Hindlimb muscle (tissue), 1 donor: ENCODE results near the gene UBE2I. TPM values are rescaled to one million over a fixed set of nuclear protein-coding genes. Genes with fewer than 3 reads are reported as not detected.
"Not testable (repeated sequence)": the region's sequence is repeated elsewhere in the genome, so short reads cannot be mapped to it uniquely, and the experiment has no call there.

ENCODE experiments used
- DNase-seq: peaks from one replicate; pipeline ENCODE4 v3.0.0-alpha.2; 2013
- polyA plus RNA-seq: library from polyadenylated mRNA; unstranded; fragments of 120-200 nt; gene quantifications from one replicate; pipeline ENCODE4 v1.2.1, GENCODE V29; 2013; ENCODE audit not compliant: insufficient read length

The UBE2I gene
- polyA plus RNA-seq, 1 donor = 101 TPM

GRCh38 chr16:1277617-1278282 lies 31.7 kb upstream of the UBE2I start:
- no peak for DNase-seq

- DNase-seq = no peak
These were observed 31.0 kb upstream of the UBE2I start for GRCh38 chr16:1278477-1278876.

DNA sequence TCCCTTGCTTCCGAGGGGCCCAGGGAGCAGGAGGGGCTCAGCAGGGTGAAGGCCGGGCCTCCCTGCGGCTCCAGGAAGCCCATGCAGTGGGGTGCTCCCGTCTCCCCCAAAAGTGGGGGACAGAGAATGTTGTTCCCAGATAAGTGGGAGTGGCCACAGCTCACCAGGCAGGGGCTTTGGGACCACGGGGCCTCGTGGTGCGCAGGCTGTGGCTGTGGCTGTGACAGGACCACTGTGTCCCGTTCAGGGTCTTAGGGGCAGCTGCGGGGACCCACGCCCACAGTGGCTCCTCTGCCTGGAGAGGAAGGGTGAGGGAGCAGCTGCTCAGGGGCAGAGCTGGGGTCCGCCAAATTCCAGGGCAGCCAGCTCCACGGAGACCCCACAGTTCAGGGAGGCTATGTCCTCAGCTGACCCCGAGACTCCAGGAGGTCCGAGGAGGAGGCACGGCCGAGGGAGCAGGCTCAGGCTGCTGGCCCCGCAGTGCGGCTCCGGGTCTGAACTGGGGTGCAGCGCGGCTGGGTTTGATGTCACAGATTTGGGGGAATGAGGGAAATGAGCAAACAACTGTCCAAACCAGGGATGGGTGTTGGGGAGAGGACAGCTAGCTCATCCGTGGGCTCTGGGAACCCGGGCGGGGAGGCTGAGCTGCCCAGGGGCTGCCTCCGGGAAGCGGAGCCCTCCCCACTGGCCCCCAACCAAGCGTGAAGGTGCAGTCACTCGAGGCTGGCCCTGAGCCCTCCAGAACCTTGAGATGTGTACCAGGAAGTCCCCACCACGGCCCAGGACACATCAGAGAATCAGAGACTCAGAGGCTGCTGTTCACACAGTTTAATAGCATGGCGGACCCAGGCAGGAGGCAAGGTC lies 30.1 kb upstream of the UBE2I start:
- no peak for DNase-seq

GRCh38 chr16:1279945-1280589 lies 29.4 kb upstream of the UBE2I start:
- DNase-seq = no peak

GRCh38 chr16:1280783-1281182 lies 28.7 kb upstream of the UBE2I start:
- no peak for DNase-seq

GRCh38 chr16:1281517-1281916 lies 27.9 kb upstream of the UBE2I start:
- DNase-seq = no peak

DNA sequence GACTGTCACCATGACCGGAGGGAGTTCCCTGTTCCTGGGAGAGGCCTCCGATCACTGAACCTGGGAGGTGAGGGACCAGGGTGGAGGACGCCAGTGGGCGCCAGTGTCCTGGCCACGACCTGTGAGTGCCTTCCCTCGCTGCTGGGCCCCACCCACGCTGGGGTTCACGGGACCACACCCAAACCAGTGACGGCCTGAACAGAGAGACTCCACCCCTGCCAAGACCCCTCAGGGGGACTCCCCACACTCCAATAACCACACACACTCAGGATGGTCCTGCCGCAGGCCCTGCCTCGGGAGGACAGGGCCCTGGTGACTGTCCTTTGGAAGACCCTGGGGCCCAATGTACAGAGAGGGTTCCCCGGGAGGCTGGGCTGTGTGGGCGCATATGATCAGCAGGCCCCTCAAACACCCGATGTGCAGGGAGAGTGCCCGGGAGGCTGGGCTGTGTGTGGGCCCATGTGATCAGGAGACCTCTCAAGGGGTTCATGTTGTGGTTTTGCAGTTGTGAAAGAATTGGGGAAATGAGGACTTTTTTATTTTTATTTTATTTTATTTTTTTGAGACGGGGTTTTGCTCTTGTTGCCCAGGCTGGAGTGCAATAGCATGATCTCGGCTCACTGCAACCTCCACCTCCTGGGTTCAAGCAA lies 27.0 kb upstream of the UBE2I start:
- no peak for DNase-seq

- DNase-seq = no peak
These were observed 26.1 kb upstream of the UBE2I start for GRCh38 chr16:1283296-1283695.

DNA sequence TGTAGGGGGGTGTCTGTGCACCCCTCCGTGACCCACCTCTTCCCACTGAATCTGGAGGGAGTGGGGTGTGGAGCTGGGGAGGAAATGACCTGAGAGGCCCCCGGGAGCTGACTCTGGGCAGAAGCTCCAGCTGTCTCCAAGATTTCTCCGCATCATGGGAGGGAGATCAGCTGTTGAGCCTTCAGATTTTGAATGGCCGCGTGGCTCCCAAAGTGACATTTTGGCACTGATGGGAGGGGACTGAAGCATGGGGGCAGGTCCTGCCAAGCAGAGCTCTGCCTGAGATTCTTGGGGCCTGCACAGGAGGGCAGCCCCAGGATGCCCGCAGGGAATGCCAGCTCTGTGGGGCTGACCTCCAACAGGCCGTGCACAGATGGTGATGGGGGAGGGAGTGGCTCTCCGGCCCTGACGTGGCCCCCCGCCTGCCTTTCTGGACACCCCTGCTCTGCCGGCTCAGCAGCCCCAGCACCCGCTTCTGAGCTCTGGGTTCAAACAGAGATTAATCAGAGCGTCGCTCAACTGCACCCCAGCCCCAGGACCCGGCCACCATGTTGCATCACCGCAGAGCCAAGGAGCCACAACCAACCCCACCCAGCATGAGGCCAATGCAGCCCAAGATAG lies 25.3 kb upstream of the UBE2I start:
- no peak for DNase-seq

- DNase-seq = no peak
These were observed 23.5 kb upstream of the UBE2I start for GRCh38 chr16:1285669-1286512.

GRCh38 chr16:1286513-1287094 lies 22.8 kb upstream of the UBE2I start:
- DNase-seq = no peak

DNA sequence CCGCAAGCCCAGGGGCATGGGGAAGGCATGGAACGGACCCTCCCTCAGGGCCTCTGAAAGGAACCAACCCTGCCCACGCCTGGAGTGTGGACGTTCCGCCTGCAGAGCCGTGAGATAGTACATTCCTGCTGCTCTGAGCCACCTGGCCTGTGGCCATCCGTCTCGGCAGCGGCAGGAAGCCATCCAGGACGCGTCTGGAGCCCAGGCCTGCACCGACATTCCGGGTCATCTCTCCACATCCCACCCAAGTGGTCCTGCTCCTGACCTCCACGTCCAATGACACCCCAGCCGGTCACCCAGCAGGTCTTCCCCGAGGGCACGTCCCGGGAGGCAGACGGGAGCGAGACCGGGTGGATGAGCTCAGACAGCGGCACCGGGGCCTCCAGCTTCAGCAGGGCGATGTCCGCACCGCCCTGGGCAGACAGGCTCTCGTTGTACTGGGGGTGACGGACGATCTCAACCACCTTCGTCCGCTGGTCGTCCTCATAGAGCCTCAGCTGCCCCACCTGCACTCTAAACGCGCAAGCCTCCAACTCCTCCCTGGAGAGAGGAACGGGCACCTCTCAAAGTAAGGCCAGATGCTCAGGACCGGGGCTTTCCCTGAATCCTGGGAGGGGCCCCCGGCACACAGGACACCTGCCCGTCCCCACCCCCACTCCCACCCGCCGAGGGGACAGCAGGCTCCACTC lies 21.3 kb upstream of the UBE2I start:
- DNase-seq = no peak

- no peak for DNase-seq
These were observed 20.5 kb upstream of the UBE2I start for GRCh38 chr16:1288813-1289476.

DNA sequence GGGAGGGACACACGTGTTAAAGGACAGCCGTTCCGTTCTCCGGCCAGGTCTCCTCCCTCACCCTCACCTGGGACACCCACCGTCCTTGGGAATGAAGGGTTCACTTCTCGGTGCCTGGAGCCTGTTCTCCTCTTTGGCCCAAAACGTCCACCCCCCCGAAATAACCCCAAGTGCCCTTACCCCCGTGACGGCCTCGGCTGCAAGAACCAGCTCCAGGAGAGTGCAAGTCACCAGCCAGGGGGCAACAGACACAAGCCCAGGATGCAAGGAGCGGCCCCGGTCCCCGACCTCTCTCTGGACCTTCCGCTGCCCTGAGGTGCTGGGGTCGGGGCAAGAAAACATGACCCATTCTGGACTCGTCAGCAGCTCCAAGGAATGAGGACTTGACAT lies 20.0 kb upstream of the UBE2I start:
- DNase-seq = no peak

- DNase-seq = no peak
These were observed 19.4 kb upstream of the UBE2I start for GRCh38 chr16:1290063-1290501.

- DNase-seq = no peak
These were observed 18.4 kb upstream of the UBE2I start for GRCh38 chr16:1290860-1291575.

DNA sequence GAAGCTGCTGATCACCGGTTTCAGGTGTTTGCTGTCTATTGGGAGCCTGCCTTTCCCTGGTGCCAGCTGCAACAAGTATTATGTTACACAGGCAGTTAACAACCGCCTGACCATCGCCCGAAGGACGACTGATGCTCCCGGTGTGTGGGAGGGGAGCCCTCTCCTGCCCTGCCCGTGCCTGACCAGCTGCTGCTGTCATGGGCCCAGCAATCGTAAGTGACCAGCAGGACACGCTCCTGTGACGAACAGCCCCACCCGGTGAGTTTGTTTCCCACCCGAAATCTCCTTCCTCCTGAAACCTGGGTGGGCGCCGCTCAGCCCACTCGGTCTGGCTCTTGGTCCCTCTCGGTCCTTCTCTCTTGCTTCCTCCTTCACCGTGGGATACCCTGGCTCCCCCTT lies 17.9 kb upstream of the UBE2I start:
- no peak for DNase-seq

- not testable (repeated sequence) for DNase-seq
These were observed 17.2 kb upstream of the UBE2I start for GRCh38 chr16:1292208-1292607.

DNA sequence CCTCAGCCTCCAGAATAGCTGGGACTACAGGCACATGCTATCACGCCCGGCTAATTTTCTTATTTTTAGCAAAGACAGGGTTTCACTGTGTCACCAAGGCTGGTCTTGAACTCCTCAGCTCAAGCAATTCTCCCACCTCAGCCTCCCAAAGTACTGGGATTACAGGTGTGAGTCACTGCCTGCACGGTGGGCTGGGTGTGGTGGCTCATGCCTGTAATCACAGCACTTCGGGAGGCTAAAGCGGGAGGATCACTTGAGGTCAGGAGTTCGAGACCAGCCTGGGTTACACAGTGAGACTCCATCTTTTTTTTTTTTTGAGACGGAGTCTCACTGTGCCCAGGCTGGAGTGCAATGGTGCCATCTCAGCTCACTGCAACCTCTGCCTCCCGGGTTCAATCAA lies 16.6 kb upstream of the UBE2I start:
- not testable (repeated sequence) for DNase-seq
